SU-DHL-6 (cell line): ENCODE measurements around the gene DPF1.

ENCODE experiments used
- H2AFZ ChIP-seq: fragments of 200-600 bp; sonication (generic); 2 replicates; pipeline ENCODE4 v1.6.1; 2014; ENCODE audit warnings: low read depth, mild to moderate bottlenecking, moderate library complexity, mixed read lengths, antibody characterized with exemption, low read length; ENCODE audit not compliant: severe bottlenecking
- H3F3A ChIP-seq: fragments of 200-600 bp; shearing (Covaris generic); 2 replicates; pipeline ENCODE4 v1.6.0; 2016; ENCODE audit warnings: antibody characterized with exemption, mild to moderate bottlenecking; ENCODE audit not compliant: insufficient read depth
- H3K27ac ChIP-seq: fragments of 200-600 bp; sonication (generic); 2 replicates; pipeline ENCODE4 v1.5.1; 2016; ENCODE audit warnings: low read depth, mild to moderate bottlenecking, low read length, moderate library complexity, mixed read lengths
- H3K27me3 ChIP-seq: fragments of 200-600 bp; sonication (generic), shearing (Covaris generic); 2 replicates; pipeline ENCODE4 v1.6.0; 2014; ENCODE audit warnings: mild to moderate bottlenecking, low read length
- H3K36me3 ChIP-seq: fragments of 200-600 bp; sonication (generic); 2 replicates; pipeline ENCODE4 v1.6.1; 2014; ENCODE audit warnings: mild to moderate bottlenecking, low read length, mixed read lengths
- H3K4me2 ChIP-seq: fragments of 300-600, 200-600 bp; shearing (Covaris generic), sonication (generic); 2 replicates; pipeline ENCODE4 v1.6.0; 2014; ENCODE audit warnings: low read length, low read depth, mild to moderate bottlenecking; ENCODE audit not compliant: poor library complexity, severe bottlenecking
- H3K4me3 ChIP-seq: fragments of 200-600 bp; sonication (generic); 2 replicates; pipeline ENCODE4 v1.5.1; 2014; ENCODE audit warnings: antibody characterized with exemption, low read length, mild to moderate bottlenecking, mixed read lengths; ENCODE audit not compliant: insufficient read depth, poor library complexity, severe bottlenecking
- H3K79me2 ChIP-seq: fragments of 200-600 bp; sonication (generic); 2 replicates; pipeline ENCODE4 v1.6.1; 2014; ENCODE audit warnings: mild to moderate bottlenecking, low read length, moderate library complexity; ENCODE audit not compliant: insufficient read depth
- H3K9ac ChIP-seq: fragments of 200-600 bp; sonication (generic); 2 replicates; pipeline ENCODE4 v1.7.0; 2014; ENCODE audit warnings: mild to moderate bottlenecking, low read length
- H3K9me2 ChIP-seq: fragments of 200-600 bp; sonication (generic); replicated peaks from 2 replicates; pipeline ENCODE4 v1.6.1; 2014; ENCODE audit warnings: low read length; ENCODE audit not compliant: insufficient read depth
- H3K9me3 ChIP-seq: fragments of 200-600 bp; sonication (generic); 2 replicates; pipeline ENCODE4 v1.6.1; 2014; ENCODE audit warnings: low read length, mixed read lengths; ENCODE audit not compliant: insufficient read depth
- H4K20me1 ChIP-seq: fragments of 200-600 bp; sonication (generic); 2 replicates; pipeline ENCODE4 v1.6.1; 2014; ENCODE audit warnings: low read depth, mild to moderate bottlenecking, antibody characterized with exemption, low read length, moderate library complexity, mixed read lengths
- EZH2phosphoT487 ChIP-seq: fragments of 200-600 bp; sonication (generic), shearing (Covaris generic); conservative IDR thresholded peaks from 2 replicates; pipeline ENCODE4 v1.6.1; 2018; ENCODE audit warnings: mild to moderate bottlenecking, antibody characterized with exemption, low read length, moderate library complexity, mixed read lengths
- TF ChIP-seq, protein P1 (sequence below): fragments of 200-600 bp; sonication (generic); IDR thresholded peaks from one replicate; pipeline ENCODE4 v1.5.1; 2017; ENCODE audit warnings: antibody characterized with exemption, mild to moderate bottlenecking, low read length, moderate library complexity; ENCODE audit not compliant: insufficient read depth, poor library complexity, severe bottlenecking

The DPF1 gene

DNA sequence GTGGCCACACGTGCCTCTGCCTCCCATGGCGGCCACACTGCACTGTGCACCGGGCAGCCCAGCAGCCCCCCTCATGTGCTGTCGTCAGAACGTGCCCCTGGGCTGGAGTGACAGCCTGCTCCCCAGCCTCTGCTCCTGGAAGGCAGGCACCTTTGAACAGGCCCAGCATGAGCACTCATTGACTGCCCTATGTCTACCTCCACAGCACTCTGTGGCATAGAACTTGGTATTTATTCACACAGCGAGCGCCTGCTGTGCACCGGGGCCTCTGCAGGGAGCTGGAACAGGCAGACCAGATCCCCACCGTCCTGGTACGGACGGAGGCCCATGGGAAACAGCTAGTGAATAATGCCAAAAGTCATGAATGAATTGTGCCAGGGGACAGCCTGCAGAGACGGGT, 53.7 kb downstream of the DPF1 start:
- no peaks in the 10 kb centered on the region for H3K27me3 ChIP-seq
- H2AFZ ChIP-seq, result no peak overlapping the region
- no peak overlapping the region for H3K9ac ChIP-seq
- no peaks in the 10 kb centered on the region for H3F3A ChIP-seq
- H3K9me2 ChIP-seq, result no peaks in the 10 kb centered on the region
- H3K27ac ChIP-seq, result no peak overlapping the region
- H3K4me3 ChIP-seq, result no peak overlapping the region
- H3K79me2 ChIP-seq, result no peaks in the 10 kb centered on the region
- TF ChIP-seq EZH2phosphoT487, result no peak
- TF ChIP-seq, protein P1, sequence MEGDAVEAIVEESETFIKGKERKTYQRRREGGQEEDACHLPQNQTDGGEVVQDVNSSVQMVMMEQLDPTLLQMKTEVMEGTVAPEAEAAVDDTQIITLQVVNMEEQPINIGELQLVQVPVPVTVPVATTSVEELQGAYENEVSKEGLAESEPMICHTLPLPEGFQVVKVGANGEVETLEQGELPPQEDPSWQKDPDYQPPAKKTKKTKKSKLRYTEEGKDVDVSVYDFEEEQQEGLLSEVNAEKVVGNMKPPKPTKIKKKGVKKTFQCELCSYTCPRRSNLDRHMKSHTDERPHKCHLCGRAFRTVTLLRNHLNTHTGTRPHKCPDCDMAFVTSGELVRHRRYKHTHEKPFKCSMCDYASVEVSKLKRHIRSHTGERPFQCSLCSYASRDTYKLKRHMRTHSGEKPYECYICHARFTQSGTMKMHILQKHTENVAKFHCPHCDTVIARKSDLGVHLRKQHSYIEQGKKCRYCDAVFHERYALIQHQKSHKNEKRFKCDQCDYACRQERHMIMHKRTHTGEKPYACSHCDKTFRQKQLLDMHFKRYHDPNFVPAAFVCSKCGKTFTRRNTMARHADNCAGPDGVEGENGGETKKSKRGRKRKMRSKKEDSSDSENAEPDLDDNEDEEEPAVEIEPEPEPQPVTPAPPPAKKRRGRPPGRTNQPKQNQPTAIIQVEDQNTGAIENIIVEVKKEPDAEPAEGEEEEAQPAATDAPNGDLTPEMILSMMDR, result no peak
- H3K4me2 ChIP-seq, result no peak overlapping the region
- H3K9me3 ChIP-seq, result no peaks in the 10 kb centered on the region
- 0 out of 2 replicates have a peak, but pooled peaks cover 3% of the 10 kb centered on the region for H3K36me3 ChIP-seq
- H4K20me1 ChIP-seq, result no peaks in the 10 kb centered on the region

DNA sequence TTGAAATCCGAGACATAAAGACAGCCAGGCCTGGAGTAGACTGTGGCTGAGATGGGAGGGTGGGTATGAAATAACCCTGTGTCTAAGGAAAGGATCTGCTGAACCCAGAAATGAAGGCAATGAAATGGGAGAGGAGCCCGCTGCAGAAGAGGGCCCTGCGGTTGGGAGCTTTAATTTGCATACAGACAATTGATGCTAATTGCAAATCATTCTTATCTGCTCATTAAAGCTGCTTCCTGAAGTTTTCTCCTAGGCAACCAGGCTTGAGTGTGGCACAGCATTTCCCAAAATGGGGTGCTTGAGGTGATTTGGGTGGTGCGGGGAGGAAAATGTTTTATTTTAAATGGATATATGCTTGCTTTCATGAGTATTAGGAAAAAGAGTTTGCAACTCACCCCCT, 55.4 kb downstream of the DPF1 start:
- no peak overlapping the region for H3K4me2 ChIP-seq

DNA sequence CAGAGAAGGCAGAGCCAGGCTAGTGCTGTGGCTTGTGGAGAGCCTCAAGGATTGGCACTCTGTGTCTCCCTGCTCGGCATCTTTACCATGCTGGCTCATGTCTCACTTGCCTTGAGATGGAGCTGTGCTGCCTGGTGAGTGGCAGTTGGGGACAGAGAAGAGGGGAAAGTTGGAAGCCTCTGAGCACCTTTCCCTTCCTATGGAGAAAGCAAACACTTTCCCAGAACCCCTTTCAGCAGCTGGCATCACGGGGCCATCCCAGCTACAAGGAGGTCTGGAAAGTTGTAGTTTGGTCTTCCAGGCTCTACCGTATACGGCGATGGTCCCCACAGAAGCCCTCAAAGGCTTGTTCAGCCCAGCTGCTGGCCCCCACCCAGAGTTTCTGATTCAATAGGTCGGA, 58.7 kb downstream of the DPF1 start:
- H3K27ac ChIP-seq, result no peak overlapping the region
- H3K9me3 ChIP-seq, result no peaks in the 10 kb centered on the region
- no peak overlapping the region for H3K4me3 ChIP-seq
- no peak overlapping the region for H2AFZ ChIP-seq
- peaks cover 19% of the 10 kb centered on the region; the same call in 1 of the 2 replicates for H3K36me3 ChIP-seq
- H3K9me2 ChIP-seq, result no peaks in the 10 kb centered on the region
- no peaks in the 10 kb centered on the region for H4K20me1 ChIP-seq
- H3K79me2 ChIP-seq, result no peaks in the 10 kb centered on the region
- no peaks in the 10 kb centered on the region for H3F3A ChIP-seq
- no peak for TF ChIP-seq EZH2phosphoT487
- TF ChIP-seq, protein P1, result no peak
- H3K9ac ChIP-seq, result no peak overlapping the region
- no peaks in the 10 kb centered on the region for H3K27me3 ChIP-seq
- no peak overlapping the region for H3K4me2 ChIP-seq

More for the DNA sequence above, 55.4 kb downstream of the DPF1 start:
- no peak overlapping the region for H3K4me3 ChIP-seq
- no peaks in the 10 kb centered on the region for H3K9me3 ChIP-seq
- H3K27me3 ChIP-seq, result no peaks in the 10 kb centered on the region
- no peak overlapping the region for H2AFZ ChIP-seq
- H3K79me2 ChIP-seq, result no peaks in the 10 kb centered on the region
- no peaks in the 10 kb centered on the region for H4K20me1 ChIP-seq
- no peak overlapping the region for H3K27ac ChIP-seq
- H3K9ac ChIP-seq, result no peak overlapping the region
- TF ChIP-seq EZH2phosphoT487, result no peak
- TF ChIP-seq, protein P1, result no peak
- H3K9me2 ChIP-seq, result no peaks in the 10 kb centered on the region
- H3F3A ChIP-seq, result no peaks in the 10 kb centered on the region
- H3K36me3 ChIP-seq, result 0 out of 2 replicates have a peak, but pooled peaks cover 3% of the 10 kb centered on the region

DNA sequence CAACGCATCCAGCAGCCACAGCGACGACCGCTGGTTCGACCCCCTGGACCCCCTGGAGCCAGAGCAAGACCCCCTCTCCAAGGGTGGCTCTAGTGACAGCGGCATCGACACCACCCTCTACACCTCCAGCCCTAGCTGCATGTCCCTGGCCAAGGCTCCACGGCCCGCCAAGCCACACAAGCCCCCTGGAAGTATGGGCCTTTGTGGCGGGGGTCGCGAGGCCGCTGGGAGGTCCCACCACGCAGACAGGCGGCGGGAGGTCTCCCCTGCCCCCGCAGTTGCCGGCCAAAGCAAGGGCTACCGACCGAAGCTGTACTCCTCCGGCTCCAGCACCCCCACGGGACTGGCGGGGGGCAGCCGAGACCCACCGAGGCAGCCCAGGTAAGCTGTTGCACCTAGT, 59.5 kb downstream of the DPF1 start:
- Histone ChIP-seq H4K20me1 (no peaks in the 10 kb centered on the region), H3K9ac (no peak overlapping the region), H3K4me3 (no peak overlapping the region), H2AFZ (no peak overlapping the region), H3K36me3 (peaks cover 19% of the 10 kb centered on the region; the same call in 1 of the 2 replicates), H3K79me2 (no peaks in the 10 kb centered on the region), H3F3A (no peaks in the 10 kb centered on the region), H3K9me3 (no peaks in the 10 kb centered on the region), H3K27me3 (no peaks in the 10 kb centered on the region), H3K4me2 (no peak overlapping the region), H3K9me2 (no peaks in the 10 kb centered on the region), H3K27ac (no peak overlapping the region)
- no peak for TF ChIP-seq EZH2phosphoT487
- TF ChIP-seq, protein P1, result no peak
